KOPT-K1 (cell line): ENCODE results near the gene RPRD1B.

ENCODE experiments used
- H3K27ac ChIP-seq: fragments of 200-600 bp; sonication (generic); 2 replicates; pipeline ENCODE4 v1.5.1; 2016; ENCODE audit warnings: antibody characterized with exemption, mild to moderate bottlenecking, low read depth, low read length; ENCODE audit not compliant: poor library complexity, severe bottlenecking
- H3K36me3 ChIP-seq: fragments of 200-600 bp; sonication (generic); 2 replicates; pipeline ENCODE4 v1.5.1; 2017; ENCODE audit warnings: antibody characterized with exemption, mild to moderate bottlenecking, low read length, moderate library complexity; ENCODE audit not compliant: insufficient read depth
- H3K9me3 ChIP-seq: fragments of 200-600 bp; sonication (generic); 2 replicates; pipeline ENCODE4 v1.5.1; 2017; ENCODE audit warnings: antibody characterized with exemption, low read length, mild to moderate bottlenecking; ENCODE audit not compliant: insufficient read depth, poor library complexity, severe bottlenecking

RPRD1B gene

DNA sequence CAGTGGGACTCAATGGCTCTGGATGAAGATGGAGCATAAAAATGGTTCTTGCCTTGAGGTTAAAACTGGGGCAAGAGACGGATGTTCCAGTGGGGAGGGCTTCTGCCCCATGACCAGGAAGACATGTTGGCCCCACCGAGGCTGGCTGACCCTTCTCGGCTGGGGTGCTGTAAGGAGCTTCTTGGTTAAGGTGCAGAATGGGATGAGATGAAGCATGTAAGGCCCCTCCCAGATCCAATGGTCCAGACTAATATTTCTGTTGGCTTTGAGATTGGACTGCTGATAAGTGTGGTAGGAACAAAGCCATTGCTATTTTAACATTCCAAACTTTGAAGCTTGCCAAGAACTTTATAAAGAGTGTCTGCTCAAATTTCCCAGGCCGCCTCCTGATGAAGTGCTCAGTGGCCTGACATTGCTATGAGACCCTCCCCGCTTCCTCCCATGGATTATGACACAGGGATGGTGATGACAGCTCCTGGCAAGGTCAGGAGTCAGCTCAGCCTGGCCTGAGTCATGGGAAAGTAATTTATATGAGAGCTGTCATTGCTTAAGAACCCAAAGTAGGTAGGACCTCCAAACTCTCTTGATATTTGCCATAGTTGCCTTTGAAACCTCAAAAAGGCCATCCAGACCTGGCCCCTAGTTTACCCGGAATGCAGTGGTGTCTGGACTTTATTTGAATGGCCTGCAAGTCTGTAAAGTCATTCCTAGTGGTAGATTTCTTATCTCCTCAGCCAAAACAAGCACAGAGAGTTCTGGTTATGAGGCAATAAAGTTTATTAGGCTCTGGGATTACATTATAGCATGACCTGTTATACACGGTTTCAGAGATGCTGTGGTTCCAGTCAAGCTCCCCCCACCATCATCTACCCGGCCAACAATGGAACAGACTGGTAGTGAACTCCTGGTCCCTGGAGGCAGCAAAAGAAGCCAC is 76.3 kb downstream of the RPRD1B start:
- no peak overlapping the region for H3K27ac ChIP-seq

GRCh38 chr20:38110525-38111178 is 77.1 kb downstream of the RPRD1B start:
- H3K36me3 ChIP-seq, result no peaks in the 10 kb centered on the region
- H3K27ac ChIP-seq, result no peak overlapping the region
- H3K9me3 ChIP-seq, result no peaks in the 10 kb centered on the region

More for the DNA sequence above, 76.3 kb downstream of the RPRD1B start:
- Histone ChIP-seq H3K36me3 (no peaks in the 10 kb centered on the region), H3K9me3 (no peaks in the 10 kb centered on the region)

DNA sequence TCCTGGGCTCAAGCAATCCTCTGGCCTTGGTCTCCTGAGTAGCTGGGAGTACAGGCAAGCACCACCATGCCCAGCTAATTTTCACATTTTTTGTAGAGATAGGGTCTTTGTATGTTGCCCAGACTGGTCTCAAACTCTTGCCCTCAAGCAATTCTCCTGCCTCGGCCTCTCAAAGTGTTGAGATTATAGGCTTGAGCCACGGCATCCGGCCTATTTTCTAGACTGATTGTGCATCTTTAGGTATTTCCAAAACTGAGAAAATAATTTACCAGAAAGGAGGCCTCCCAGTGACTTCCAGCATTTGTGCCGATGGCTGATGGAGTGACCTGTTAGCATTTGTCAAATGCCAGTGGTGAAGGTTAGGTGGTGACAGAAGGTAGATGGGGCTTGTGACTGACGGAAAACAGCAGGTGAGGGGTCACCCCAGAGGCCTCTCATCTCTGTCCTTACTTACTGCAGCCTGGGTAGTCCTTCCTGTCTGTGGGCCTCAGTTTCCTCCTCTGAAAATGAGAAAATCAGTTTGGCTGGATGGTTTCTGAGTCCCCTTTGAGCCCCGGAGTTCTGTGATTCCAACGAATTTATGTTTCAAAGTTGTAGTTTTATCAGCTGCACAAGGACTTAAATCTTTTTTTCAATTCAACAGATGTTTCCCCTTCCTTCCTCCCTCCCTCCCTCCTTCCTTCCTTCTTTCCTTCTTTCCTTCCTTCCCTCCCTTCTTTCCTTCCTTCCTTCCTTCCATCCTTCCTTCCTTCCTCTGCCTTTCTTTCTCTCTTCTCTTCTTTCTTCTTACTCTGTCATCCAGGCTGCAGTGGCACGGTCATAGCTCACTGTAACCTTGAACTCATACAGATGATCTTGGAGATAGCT is 78.1 kb downstream of the RPRD1B start:
- Histone ChIP-seq H3K36me3 (no peaks in the 10 kb centered on the region), H3K27ac (no peak overlapping the region), H3K9me3 (no peaks in the 10 kb centered on the region)

DNA sequence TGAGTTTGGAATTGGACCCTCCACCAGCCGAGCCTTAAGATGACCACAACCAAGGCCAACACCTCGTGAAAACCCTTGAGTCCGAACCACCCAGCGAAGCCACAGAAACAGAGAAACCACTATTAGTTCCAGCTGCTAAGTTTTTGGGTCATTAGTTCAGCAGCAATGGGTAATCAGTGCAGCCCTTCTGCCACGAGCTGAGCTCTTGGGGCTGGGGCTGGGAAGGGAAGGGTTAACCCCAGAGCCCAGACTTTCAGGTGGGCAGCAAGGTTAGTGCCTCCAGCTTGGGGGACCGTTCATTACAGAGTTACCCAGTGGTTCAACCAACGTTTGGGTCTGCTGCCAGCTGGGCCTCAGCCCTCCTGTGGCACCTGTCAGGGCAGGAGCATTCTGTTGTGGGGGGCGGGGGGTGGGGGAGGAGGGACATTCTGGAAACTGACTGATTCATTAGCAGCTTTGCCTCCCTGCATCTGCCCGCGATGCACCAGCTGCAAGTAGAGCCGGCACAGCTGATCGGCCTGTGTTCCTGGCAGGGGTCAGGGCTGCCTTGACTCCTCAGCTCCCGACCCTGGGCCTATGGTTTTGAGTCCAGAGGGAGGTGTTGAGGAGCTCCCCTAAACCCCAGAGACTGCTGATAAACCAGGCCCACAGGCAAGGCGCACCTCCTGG is 78.8 kb downstream of the RPRD1B start:
- Histone ChIP-seq H3K36me3 (no peaks in the 10 kb centered on the region), H3K9me3 (no peaks in the 10 kb centered on the region), H3K27ac (no peak overlapping the region)

DNA sequence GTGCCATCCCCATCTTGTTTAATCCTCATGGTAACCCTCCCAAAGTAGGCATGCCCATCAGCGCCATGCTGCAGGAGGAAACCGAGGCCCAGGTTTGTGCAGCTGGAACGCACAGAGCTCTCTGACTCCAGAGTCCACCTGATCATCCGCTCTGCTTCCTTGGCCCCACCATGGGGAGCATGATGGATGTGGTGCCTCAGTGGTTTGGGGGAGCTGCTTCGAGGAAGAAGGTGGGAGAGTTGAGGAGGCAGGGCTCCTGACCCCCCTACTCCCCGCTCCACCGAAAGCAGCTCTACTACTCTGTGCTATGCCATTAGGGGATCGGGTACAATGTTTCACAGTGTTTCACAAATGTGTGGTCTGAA is 79.4 kb downstream of the RPRD1B start:
- no peaks in the 10 kb centered on the region for H3K9me3 ChIP-seq
- no peak overlapping the region for H3K27ac ChIP-seq
- H3K36me3 ChIP-seq, result no peaks in the 10 kb centered on the region

GRCh38 chr20:38113401-38114325 is 80.1 kb downstream of the RPRD1B start:
- no peaks in the 10 kb centered on the region for H3K9me3 ChIP-seq
- H3K36me3 ChIP-seq, result no peaks in the 10 kb centered on the region
- H3K27ac ChIP-seq, result no peak overlapping the region

- Histone ChIP-seq H3K9me3 (no peaks in the 10 kb centered on the region), H3K36me3 (no peaks in the 10 kb centered on the region), H3K27ac (no peak overlapping the region)
Measured at GRCh38 chr20:38114353-38114791, 80.8 kb downstream of the RPRD1B start.

GRCh38 chr20:38115205-38115604 is 81.7 kb downstream of the RPRD1B start:
- Histone ChIP-seq H3K36me3 (no peaks in the 10 kb centered on the region), H3K9me3 (no peaks in the 10 kb centered on the region), H3K27ac (no peak overlapping the region)

- Histone ChIP-seq H3K36me3 (no peaks in the 10 kb centered on the region), H3K9me3 (no peaks in the 10 kb centered on the region), H3K27ac (no peak overlapping the region)
Measured at GRCh38 chr20:38115896-38116295, 82.3 kb downstream of the RPRD1B start.

- Histone ChIP-seq H3K9me3 (no peaks in the 10 kb centered on the region), H3K36me3 (no peaks in the 10 kb centered on the region), H3K27ac (no peak overlapping the region)
Measured at GRCh38 chr20:38116409-38117165, 83.0 kb downstream of the RPRD1B start.

DNA sequence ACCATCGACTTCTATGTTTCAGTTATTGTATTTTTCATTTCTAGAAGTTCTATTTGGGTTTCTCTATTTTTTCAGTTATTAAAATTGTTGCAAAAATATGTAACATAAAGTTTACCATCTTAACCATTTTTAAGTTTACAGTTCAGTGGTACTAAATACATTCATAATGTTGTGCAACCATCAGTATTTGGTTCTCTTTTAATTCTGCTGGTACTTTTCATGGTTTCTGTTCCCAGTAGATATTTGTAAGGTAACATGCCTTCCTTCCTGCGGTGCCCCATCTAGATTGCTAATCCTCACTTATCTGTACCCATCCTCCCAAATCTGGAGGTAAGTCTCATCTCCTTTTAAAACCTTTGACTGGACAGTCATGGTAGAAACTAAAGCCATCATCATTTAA is 83.7 kb downstream of the RPRD1B start:
- no peaks in the 10 kb centered on the region for H3K36me3 ChIP-seq
- no peaks in the 10 kb centered on the region for H3K9me3 ChIP-seq
- H3K27ac ChIP-seq, result no peak overlapping the region

DNA sequence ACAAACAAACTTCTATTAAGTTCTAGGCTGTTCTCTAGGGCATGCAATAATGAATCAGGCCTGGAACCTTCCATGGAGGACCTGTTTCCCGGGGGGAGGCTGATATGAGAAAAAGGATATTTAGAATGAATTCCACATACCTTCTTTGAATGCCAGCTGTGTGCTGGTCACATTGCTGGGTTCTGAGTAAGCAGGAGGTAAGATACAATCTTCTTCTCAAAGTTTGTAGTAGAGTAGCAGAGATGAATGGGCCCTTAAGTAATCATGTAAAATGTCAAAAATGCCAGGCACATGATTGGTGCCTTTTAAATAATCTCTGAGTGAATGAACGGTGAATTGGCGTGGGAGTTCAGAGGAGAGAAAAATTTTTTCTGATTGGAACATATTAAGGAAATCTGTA is 84.1 kb downstream of the RPRD1B start:
- H3K36me3 ChIP-seq, result no peaks in the 10 kb centered on the region
- no peak overlapping the region for H3K27ac ChIP-seq
- no peaks in the 10 kb centered on the region for H3K9me3 ChIP-seq

DNA sequence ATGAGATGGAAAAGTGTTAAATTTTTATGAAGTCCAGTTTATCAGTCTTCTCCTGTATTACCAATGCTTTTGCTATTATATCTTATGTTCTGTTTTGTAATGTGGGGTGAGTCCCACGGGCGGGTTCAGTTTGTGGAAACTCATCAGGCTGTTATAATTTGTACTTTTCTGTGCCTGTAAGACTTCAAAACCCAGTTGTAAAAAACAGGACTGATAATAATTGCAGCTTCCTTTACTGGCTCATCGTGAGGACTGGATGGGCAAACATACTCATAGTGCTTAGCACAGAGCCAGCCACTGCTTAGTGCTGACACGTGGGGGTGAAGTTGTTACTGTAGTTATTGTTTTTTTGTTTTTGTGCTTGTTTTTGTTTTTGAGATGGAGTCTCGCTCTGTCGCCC is 85.9 kb downstream of the RPRD1B start:
- Histone ChIP-seq H3K9me3 (no peaks in the 10 kb centered on the region), H3K27ac (no peak overlapping the region), H3K36me3 (no peaks in the 10 kb centered on the region)
